SK-N-SH treated with all-trans-retinoic acid at 6 μM for 48 hours (cell line): ENCODE measurements around the gene FRMD1.

Experiments
- ATAC-seq: fragments of 200-7000 bp; cut with Tn5 transposase; 3 replicates; pipeline ENCODE4 v1.9.1; 2020; ENCODE audit warnings: mild to moderate bottlenecking, moderate library complexity
- ARNTL ChIP-seq: fragments of 450-650 bp; formaldehyde crosslinking; IDR thresholded peaks from 2 replicates; pipeline ENCODE4 v1.5.0; 2020; ENCODE audit warnings: low read depth, mild to moderate bottlenecking, moderate library complexity, borderline replicate concordance
- BACH2 ChIP-seq: fragments of 250-450 bp; sonication (Bioruptor Pico); IDR thresholded peaks from 2 replicates; pipeline ENCODE4 v1.9.0; 2021; ENCODE audit warnings: mild to moderate bottlenecking, borderline replicate concordance
- ESRRG ChIP-seq: fragments of 250-450 bp; sonication (Bioruptor Pico); IDR thresholded peaks from 2 replicates; pipeline ENCODE4 v1.6.1; 2021; ENCODE audit warnings: mild to moderate bottlenecking
- ISL1 ChIP-seq: fragments of 250-450 bp; sonication (Bioruptor Pico); IDR thresholded peaks from 2 replicates; pipeline ENCODE4 v2.1.2; 2022; ENCODE audit warnings: mild to moderate bottlenecking, moderate library complexity
- OSR1 ChIP-seq: fragments of 250-450 bp; sonication (Bioruptor Pico); IDR thresholded peaks from 2 replicates; pipeline ENCODE4 v1.8.0; 2022; ENCODE audit warnings: moderate library complexity, mild to moderate bottlenecking, inconsistent platforms
- PATZ1 ChIP-seq: fragments of 250-450 bp; sonication (Bioruptor Pico); IDR thresholded peaks from 2 replicates; pipeline ENCODE4 v1.8.0; 2020; ENCODE audit warnings: mild to moderate bottlenecking, moderate library complexity, borderline replicate concordance
- POU6F1 ChIP-seq: fragments of 250-450 bp; sonication (Bioruptor Pico); IDR thresholded peaks from 2 replicates; pipeline ENCODE4 v1.8.0; 2021; ENCODE audit warnings: low read depth, mild to moderate bottlenecking, moderate library complexity, borderline replicate concordance
- PPARA ChIP-seq: fragments of 250-450 bp; sonication (Bioruptor Pico); IDR thresholded peaks from 2 replicates; pipeline ENCODE4 v1.5.0; 2020; ENCODE audit warnings: mild to moderate bottlenecking, borderline replicate concordance
- RARB ChIP-seq: fragments of 250-450 bp; sonication (Bioruptor Pico); IDR thresholded peaks from 2 replicates; pipeline ENCODE4 v1.8.0; 2021; ENCODE audit warnings: mild to moderate bottlenecking, moderate library complexity
- TCF4 ChIP-seq: fragments of 250-450 bp; sonication (Bioruptor Pico); IDR thresholded peaks from 2 replicates; pipeline ENCODE4 v1.8.0; 2021; ENCODE audit warnings: mild to moderate bottlenecking, moderate library complexity, borderline replicate concordance
- ZFP30 ChIP-seq: fragments of 450-650 bp; formaldehyde crosslinking; IDR thresholded peaks from 2 replicates; pipeline ENCODE4 v1.5.0; 2022; ENCODE audit warnings: mild to moderate bottlenecking, moderate library complexity
- ZNF70 ChIP-seq: fragments of 450-650 bp; formaldehyde crosslinking; IDR thresholded peaks from 2 replicates; pipeline ENCODE4 v1.5.0; 2020; ENCODE audit warnings: mild to moderate bottlenecking, moderate library complexity
- ZNF8 ChIP-seq: fragments of 450-650 bp; formaldehyde crosslinking; IDR thresholded peaks from 2 replicates; pipeline ENCODE4 v1.5.0; 2020; ENCODE audit warnings: mild to moderate bottlenecking, moderate library complexity
- TF ChIP-seq, protein P1 (sequence below): fragments of 250-450 bp; sonication (Bioruptor Pico); IDR thresholded peaks from 2 replicates; pipeline ENCODE4 v1.5.1; 2020; ENCODE audit warnings: low read depth, mild to moderate bottlenecking, moderate library complexity
- TF ChIP-seq, protein P2 (sequence below): fragments of 250-450 bp; sonication (Bioruptor Pico); IDR thresholded peaks from 2 replicates; pipeline ENCODE4 v1.5.0; 2020; ENCODE audit warnings: mild to moderate bottlenecking, moderate library complexity
- TF ChIP-seq, protein P3 (sequence below): fragments of 250-450 bp; sonication (Bioruptor Pico); IDR thresholded peaks from 2 replicates; pipeline ENCODE4 v1.5.1; 2021; ENCODE audit warnings: mild to moderate bottlenecking, moderate library complexity

The FRMD1 gene

DNA sequence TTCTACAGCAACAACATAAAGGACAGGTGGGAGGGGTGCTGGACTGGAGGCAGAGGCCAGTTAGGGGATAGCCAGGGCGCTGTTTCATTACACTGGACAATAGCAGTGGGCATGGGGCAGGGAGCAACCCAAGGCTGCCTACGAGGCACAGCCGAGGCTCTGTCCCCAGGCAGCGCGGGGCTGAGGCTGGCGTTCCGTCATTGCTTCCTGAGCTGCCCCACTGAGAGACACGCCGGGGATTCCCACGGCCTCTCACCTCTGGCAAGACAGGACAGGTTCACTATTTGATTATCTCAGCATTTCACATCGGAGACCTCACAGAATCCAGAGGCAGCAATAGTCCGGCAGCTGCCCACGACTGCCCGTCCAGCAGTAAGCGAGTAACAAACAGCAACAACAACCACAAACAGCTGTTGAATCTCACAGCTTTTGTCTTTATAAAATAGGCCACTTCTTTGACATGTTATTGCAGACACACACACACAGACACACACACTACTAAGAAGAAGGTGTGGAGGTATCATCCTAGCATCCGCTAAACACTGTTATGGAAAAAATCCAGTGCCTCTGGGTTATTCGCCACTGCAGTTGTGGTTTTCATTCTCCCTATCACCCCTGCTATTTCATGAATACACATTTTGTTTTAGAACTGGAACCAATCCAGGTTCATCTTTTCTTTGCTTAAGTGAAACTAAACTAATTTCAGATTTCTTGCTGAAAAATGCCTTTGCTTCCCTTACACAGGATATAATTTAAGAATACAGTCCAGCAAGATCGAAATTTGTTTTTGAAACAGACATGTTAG lies 62.1 kb downstream of the FRMD1 start:
- TF ChIP-seq PPARA (CRISPR knock-in tag) = no peak
- TF ChIP-seq POU6F1 = no peak
- no peak for TF ChIP-seq ISL1
- TF ChIP-seq, protein P1, sequence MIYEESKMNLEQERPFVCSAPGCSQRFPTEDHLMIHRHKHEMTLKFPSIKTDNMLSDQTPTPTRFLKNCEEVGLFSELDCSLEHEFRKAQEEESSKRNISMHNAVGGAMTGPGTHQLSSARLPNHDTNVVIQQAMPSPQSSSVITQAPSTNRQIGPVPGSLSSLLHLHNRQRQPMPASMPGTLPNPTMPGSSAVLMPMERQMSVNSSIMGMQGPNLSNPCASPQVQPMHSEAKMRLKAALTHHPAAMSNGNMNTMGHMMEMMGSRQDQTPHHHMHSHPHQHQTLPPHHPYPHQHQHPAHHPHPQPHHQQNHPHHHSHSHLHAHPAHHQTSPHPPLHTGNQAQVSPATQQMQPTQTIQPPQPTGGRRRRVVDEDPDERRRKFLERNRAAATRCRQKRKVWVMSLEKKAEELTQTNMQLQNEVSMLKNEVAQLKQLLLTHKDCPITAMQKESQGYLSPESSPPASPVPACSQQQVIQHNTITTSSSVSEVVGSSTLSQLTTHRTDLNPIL (CRISPR knock-in tag) = no peak
- TF ChIP-seq ZNF8 = no peak
- no peak for TF ChIP-seq ZFP30 (CRISPR knock-in tag)
- ATAC-seq = no peak

DNA sequence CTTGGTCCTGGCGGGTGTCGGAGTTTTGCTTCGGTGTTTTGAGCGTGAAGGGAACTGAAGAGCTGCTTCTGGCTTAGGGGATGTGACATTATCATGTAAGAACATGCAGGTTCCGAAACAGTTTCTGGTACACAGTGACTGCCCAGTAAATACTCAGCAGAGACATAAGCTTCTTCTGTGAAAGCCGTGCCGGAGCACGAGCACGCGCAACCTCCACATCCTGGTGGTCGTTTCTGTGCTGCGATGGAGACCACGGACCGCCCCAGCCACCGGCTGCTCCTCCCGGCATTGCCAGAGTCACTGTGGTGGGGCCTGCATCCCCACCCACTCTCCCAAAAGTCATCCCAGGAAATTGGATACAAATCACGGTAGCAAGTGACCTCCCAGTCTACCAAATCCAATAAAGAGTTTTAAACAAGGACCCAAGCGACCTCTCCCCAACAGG lies 62.8 kb downstream of the FRMD1 start:
- no peak for ATAC-seq

More for the DNA sequence above, 62.8 kb downstream of the FRMD1 start:
- TF ChIP-seq ZNF8 (no peak), OSR1 (CRISPR knock-in tag) (no peak), TCF4 (no peak), ESRRG (CRISPR knock-in tag) (no peak), RARB (CRISPR knock-in tag) (no peak), PATZ1 (CRISPR knock-in tag) (no peak), ZNF70 (CRISPR knock-in tag) (no peak), BACH2 (no peak), ARNTL (CRISPR knock-in tag) (no peak), ISL1 (no peak)
- TF ChIP-seq, protein P2, sequence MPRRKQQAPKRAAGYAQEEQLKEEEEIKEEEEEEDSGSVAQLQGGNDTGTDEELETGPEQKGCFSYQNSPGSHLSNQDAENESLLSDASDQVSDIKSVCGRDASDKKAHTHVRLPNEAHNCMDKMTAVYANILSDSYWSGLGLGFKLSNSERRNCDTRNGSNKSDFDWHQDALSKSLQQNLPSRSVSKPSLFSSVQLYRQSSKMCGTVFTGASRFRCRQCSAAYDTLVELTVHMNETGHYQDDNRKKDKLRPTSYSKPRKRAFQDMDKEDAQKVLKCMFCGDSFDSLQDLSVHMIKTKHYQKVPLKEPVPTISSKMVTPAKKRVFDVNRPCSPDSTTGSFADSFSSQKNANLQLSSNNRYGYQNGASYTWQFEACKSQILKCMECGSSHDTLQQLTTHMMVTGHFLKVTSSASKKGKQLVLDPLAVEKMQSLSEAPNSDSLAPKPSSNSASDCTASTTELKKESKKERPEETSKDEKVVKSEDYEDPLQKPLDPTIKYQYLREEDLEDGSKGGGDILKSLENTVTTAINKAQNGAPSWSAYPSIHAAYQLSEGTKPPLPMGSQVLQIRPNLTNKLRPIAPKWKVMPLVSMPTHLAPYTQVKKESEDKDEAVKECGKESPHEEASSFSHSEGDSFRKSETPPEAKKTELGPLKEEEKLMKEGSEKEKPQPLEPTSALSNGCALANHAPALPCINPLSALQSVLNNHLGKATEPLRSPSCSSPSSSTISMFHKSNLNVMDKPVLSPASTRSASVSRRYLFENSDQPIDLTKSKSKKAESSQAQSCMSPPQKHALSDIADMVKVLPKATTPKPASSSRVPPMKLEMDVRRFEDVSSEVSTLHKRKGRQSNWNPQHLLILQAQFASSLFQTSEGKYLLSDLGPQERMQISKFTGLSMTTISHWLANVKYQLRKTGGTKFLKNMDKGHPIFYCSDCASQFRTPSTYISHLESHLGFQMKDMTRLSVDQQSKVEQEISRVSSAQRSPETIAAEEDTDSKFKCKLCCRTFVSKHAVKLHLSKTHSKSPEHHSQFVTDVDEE (CRISPR knock-in tag) = no peak
- TF ChIP-seq, protein P1 (CRISPR knock-in tag) = no peak
- TF ChIP-seq, protein P3, sequence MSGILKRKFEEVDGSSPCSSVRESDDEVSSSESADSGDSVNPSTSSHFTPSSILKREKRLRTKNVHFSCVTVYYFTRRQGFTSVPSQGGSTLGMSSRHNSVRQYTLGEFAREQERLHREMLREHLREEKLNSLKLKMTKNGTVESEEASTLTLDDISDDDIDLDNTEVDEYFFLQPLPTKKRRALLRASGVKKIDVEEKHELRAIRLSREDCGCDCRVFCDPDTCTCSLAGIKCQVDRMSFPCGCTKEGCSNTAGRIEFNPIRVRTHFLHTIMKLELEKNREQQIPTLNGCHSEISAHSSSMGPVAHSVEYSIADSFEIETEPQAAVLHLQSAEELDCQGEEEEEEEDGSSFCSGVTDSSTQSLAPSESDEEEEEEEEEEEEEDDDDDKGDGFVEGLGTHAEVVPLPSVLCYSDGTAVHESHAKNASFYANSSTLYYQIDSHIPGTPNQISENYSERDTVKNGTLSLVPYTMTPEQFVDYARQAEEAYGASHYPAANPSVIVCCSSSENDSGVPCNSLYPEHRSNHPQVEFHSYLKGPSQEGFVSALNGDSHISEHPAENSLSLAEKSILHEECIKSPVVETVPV (CRISPR knock-in tag) = no peak
- TF ChIP-seq, all 23 proteins: peak for 0
